H1 (cell line): ENCODE results near the gene POFUT2. TPM values are rescaled to one million over a fixed set of nuclear protein-coding genes. Genes with fewer than 3 reads are reported as not detected.

Experiments
- CTCF ChIA-PET: fragments of 300-600 bp; sonication (Branson Sonifier 250); formaldehyde crosslinking; loops from one replicate; lab custom pipeline; 2021; ENCODE audit not compliant: partially characterized antibody; lab: Charles Lee
- POLR2A ChIA-PET: fragments of 300-600 bp; sonication (Branson Sonifier 250); formaldehyde crosslinking; loops from one replicate; lab custom pipeline; 2021; ENCODE audit warnings: inconsistent platforms; ENCODE audit not compliant: partially characterized antibody; lab: Charles Lee
- DNase-seq, 2 experiments: peaks; one replicate each; pipeline versions ENCODE4 v3.0.0 to v3.0.0-alpha.2; 2010 to 2022; ENCODE audit warnings: low spot score in 2 of 2, low read depth in 1 of 2, mixed read lengths in 1 of 2
- FAIRE-seq: peaks from 2 replicates; lab custom pipeline; 2011; peaks lifted over from hg19 to GRCh38; lab: Jason Lieb, UNC
- H2AFZ ChIP-seq: 2 replicates; pipeline ENCODE4 v1.8.1; 2012; ENCODE audit warnings: low read length, inconsistent platforms
- H2AK5ac ChIP-seq: 2 replicates; pipeline ENCODE4 v1.6.1; 2013; ENCODE audit warnings: low read depth, low read length
- H2BK120ac ChIP-seq: replicated peaks from 2 replicates; pipeline ENCODE3; 2013; ENCODE audit warnings: low read depth, low read length, inconsistent platforms
- H2BK12ac ChIP-seq: 2 replicates; pipeline ENCODE4 v1.6.1; 2013; ENCODE audit warnings: low read depth, low read length
- H2BK15ac ChIP-seq: 2 replicates; pipeline ENCODE4 v1.6.1; 2013; ENCODE audit warnings: low read length
- H2BK20ac ChIP-seq: 2 replicates; pipeline ENCODE4 v1.6.1; 2013; ENCODE audit warnings: low read length
- H2BK5ac ChIP-seq: 2 replicates; pipeline ENCODE4 v1.6.1; 2013; ENCODE audit warnings: low read depth, low read length
- H3K14ac ChIP-seq: 2 replicates; pipeline ENCODE4 v1.6.1; 2013; ENCODE audit warnings: inconsistent platforms; ENCODE audit not compliant: insufficient read length
- H3K18ac ChIP-seq: 2 replicates; pipeline ENCODE4 v1.6.1; 2013; ENCODE audit warnings: low read length; ENCODE audit errors: extremely low read depth
- H3K23ac ChIP-seq: 2 replicates; pipeline ENCODE4 v1.6.1; 2013; ENCODE audit warnings: inconsistent platforms; ENCODE audit not compliant: insufficient read length
- H3K23me2 ChIP-seq: 2 replicates; pipeline ENCODE4 v1.6.1; 2013; ENCODE audit warnings: low read depth, low read length
- H3K27ac ChIP-seq: 2 replicates; pipeline ENCODE4 v1.6.1; 2011; ENCODE audit warnings: low read depth, low read length, inconsistent platforms
- H3K27me3 ChIP-seq, 4 experiments: replicated peaks in 1 of 4; 1 replicate in 1 of 4; 2 replicates in 3 of 4; pipeline versions ENCODE4 v1.6.1 to v1.8.1; 2011 to 2013; ENCODE audit warnings: low read length in 3 of 4, mild to moderate bottlenecking in 3 of 4, inconsistent platforms in 2 of 4, mixed read lengths in 2 of 4, moderate library complexity in 1 of 4; ENCODE audit not compliant: control insufficient read depth in 3 of 4, insufficient read depth in 3 of 4; ENCODE audit errors: extremely low read depth in 1 of 4
- H3K36me3 ChIP-seq, 4 experiments: 2 replicates each; pipeline versions ENCODE4 v1.6.1 to v1.8.1; 2011 to 2013; ENCODE audit warnings: mild to moderate bottlenecking in 4 of 4, low read length in 3 of 4, moderate library complexity in 2 of 4, control low read depth in 1 of 4, inconsistent platforms in 1 of 4; ENCODE audit not compliant: insufficient read depth in 4 of 4, control insufficient read depth in 2 of 4
- H3K4ac ChIP-seq: replicated peaks from 2 replicates; pipeline ENCODE3; 2013; ENCODE audit warnings: low read length, low read depth, mixed read lengths, inconsistent platforms; ENCODE audit not compliant: insufficient read length
- H3K4me1 ChIP-seq, 4 experiments: replicated peaks in 1 of 4; 1 replicate in 1 of 4; 2 replicates in 3 of 4; pipeline versions ENCODE4 v1.6.1 to v1.8.1; 2011 to 2013; ENCODE audit warnings: low read length in 3 of 4, inconsistent platforms in 2 of 4, mixed read lengths in 1 of 4; ENCODE audit not compliant: insufficient read depth in 4 of 4, control insufficient read depth in 3 of 4
- H3K4me2 ChIP-seq, 2 experiments: 2 replicates each; pipeline versions ENCODE4 v1.6.1 to v1.8.1; 2011 to 2013; ENCODE audit warnings: low read depth in 2 of 2, low read length in 2 of 2, control low read depth in 1 of 2, inconsistent platforms in 1 of 2, mild to moderate bottlenecking in 1 of 2; ENCODE audit not compliant: insufficient read depth in 1 of 2
- H3K4me3 ChIP-seq, 4 experiments: fragments of 200-600, 300-600 bp in 1 of 4; sonication (generic), shearing (Covaris generic), sonication (Bioruptor Twin) in 1 of 4; 2 replicates each; pipeline versions ENCODE4 v1.5.1 to v1.8.1; 2011 to 2016; ENCODE audit warnings: low read length in 4 of 4, low read depth in 3 of 4, control low read depth in 2 of 4, inconsistent platforms in 2 of 4, mild to moderate bottlenecking in 2 of 4, mixed read lengths in 1 of 4, moderate library complexity in 1 of 4; ENCODE audit not compliant: insufficient read depth in 2 of 4; ENCODE audit errors: extremely low read depth in 1 of 4
- H3K56ac ChIP-seq: replicated peaks from 2 replicates; pipeline ENCODE3; 2013; ENCODE audit warnings: low read depth, mild to moderate bottlenecking, mixed read lengths, low read length, inconsistent platforms; ENCODE audit not compliant: insufficient read length
- H3K79me1 ChIP-seq: 2 replicates; pipeline ENCODE4 v1.6.1; 2013; ENCODE audit warnings: low read depth, low read length, control low read depth
- H3K79me2 ChIP-seq, 2 experiments: 2 replicates each; pipeline versions ENCODE4 v1.6.1 to v1.8.1; 2012 to 2013; ENCODE audit warnings: low read length in 2 of 2, mild to moderate bottlenecking in 2 of 2, inconsistent platforms in 1 of 2; ENCODE audit not compliant: insufficient read depth in 2 of 2, control insufficient read depth in 1 of 2
- H3K9ac ChIP-seq, 4 experiments: replicated peaks in 1 of 4; 1 replicate in 1 of 4; 2 replicates in 3 of 4; pipeline versions ENCODE4 v1.6.1 to v1.8.1; 2011 to 2013; ENCODE audit warnings: low read depth in 3 of 4, low read length in 3 of 4, control low read depth in 2 of 4, mild to moderate bottlenecking in 2 of 4, moderate library complexity in 2 of 4, inconsistent platforms in 1 of 4; ENCODE audit errors: extremely low read depth in 1 of 4
- H3K9me3 ChIP-seq, 2 experiments: 2 replicates each; pipeline versions ENCODE4 v1.6.1 to v1.8.1; 2012 to 2013; ENCODE audit warnings: mild to moderate bottlenecking in 2 of 2, moderate library complexity in 2 of 2, control low read depth in 1 of 2, inconsistent platforms in 1 of 2, low read depth in 1 of 2, low read length in 1 of 2, mixed read lengths in 1 of 2; ENCODE audit not compliant: insufficient read depth in 2 of 2
- H4K20me1 ChIP-seq, 2 experiments: replicated peaks in 1 of 2; 2 replicates each; pipeline versions ENCODE3 to v1.8.1; 2011 to 2013; ENCODE audit warnings: inconsistent platforms in 2 of 2, low read length in 2 of 2, mild to moderate bottlenecking in 1 of 2; ENCODE audit not compliant: insufficient read depth in 2 of 2, control insufficient read depth in 1 of 2
- H4K5ac ChIP-seq: 2 replicates; pipeline ENCODE4 v1.6.1; 2013; ENCODE audit warnings: low read length, low read depth, mixed read lengths, inconsistent platforms; ENCODE audit not compliant: insufficient read length
- H4K8ac ChIP-seq: 2 replicates; pipeline ENCODE4 v1.8.0; 2013; ENCODE audit warnings: mild to moderate bottlenecking, moderate library complexity, low read length, inconsistent platforms; ENCODE audit not compliant: insufficient read depth; ENCODE audit errors: extremely low read depth
- H4K91ac ChIP-seq: replicated peaks from 2 replicates; pipeline ENCODE3; 2013; ENCODE audit warnings: low read length, mixed read lengths, inconsistent platforms; ENCODE audit not compliant: insufficient read length
- BACH1 ChIP-seq: IDR thresholded peaks from 2 replicates; pipeline ENCODE4 v1.6.1; 2012; ENCODE audit warnings: low read length, improper control_type of control experiment
- BRCA1 ChIP-seq: IDR thresholded peaks from 2 replicates; pipeline ENCODE4 v1.6.1; 2012; ENCODE audit warnings: low read depth, low read length, improper control_type of control experiment
- CBX8 ChIP-seq: fragments of 300-800, 300-1000 bp; sonication (generic); IDR thresholded peaks from 2 replicates; pipeline ENCODE4 v1.7.1; 2016; ENCODE audit warnings: low read depth, low read length, borderline replicate concordance
- CHD2 ChIP-seq: IDR thresholded peaks from 2 replicates; pipeline ENCODE4 v1.6.1; 2012; ENCODE audit warnings: low read length, improper control_type of control experiment
- GABPA ChIP-seq: IDR thresholded peaks from 2 replicates; pipeline ENCODE4 v1.6.1; 2011; ENCODE audit warnings: mild to moderate bottlenecking, low read length, moderate library complexity, borderline replicate concordance; ENCODE audit not compliant: insufficient read depth
- KDM4A ChIP-seq: IDR thresholded peaks from one replicate; pipeline ENCODE4 v1.7.1; 2012; ENCODE audit warnings: low read depth, mild to moderate bottlenecking, moderate library complexity, low read length, inconsistent platforms; ENCODE audit not compliant: severe bottlenecking
- POLR2A ChIP-seq, 2 experiments: IDR thresholded peaks; 1 replicate in 1 of 2; 2 replicates in 1 of 2; pipeline ENCODE4 v1.6.1; 2011; ENCODE audit warnings: low read depth in 2 of 2, low read length in 2 of 2, mild to moderate bottlenecking in 2 of 2; ENCODE audit errors: control extremely low read depth in 1 of 2
- SIN3A ChIP-seq, 2 experiments: IDR thresholded peaks in 1 of 2; conservative IDR thresholded peaks in 1 of 2; 2 replicates each; pipeline ENCODE4 v1.6.1; 2011 to 2012; ENCODE audit warnings: low read length in 2 of 2, improper control_type of control experiment in 1 of 2, low read depth in 1 of 2, mild to moderate bottlenecking in 1 of 2
- SP2 ChIP-seq: IDR thresholded peaks from 2 replicates; pipeline ENCODE4 v1.6.1; 2012; ENCODE audit warnings: mild to moderate bottlenecking, low read length, inconsistent platforms
- ZNF274 ChIP-seq: IDR thresholded peaks from 2 replicates; pipeline ENCODE4 v1.7.0; 2012; ENCODE audit warnings: low read length, borderline replicate concordance; ENCODE audit errors: extremely low read depth
- WGBS, 2 experiments: shearing (Covaris generic) in 1 of 2; methylation state at CpG; one replicate each; pipeline versions ENCODE4 v1.1.6 to v1.1.7; 2013 to 2015; ENCODE audit warnings: low lambda C conversion rate in 2 of 2, mixed read lengths in 2 of 2, inconsistent platforms in 1 of 2, low coverage in 1 of 2, missing lambda C conversion rate in 1 of 2; ENCODE audit not compliant: insufficient replicate concordance in 2 of 2, insufficient coverage in 1 of 2, insufficient read length in 1 of 2; ENCODE audit errors: extremely low coverage in 1 of 2, missing lambda C conversion rate in 1 of 2; 5-methylcytosine and 5-hydroxymethylcytosine counted together
- polyA plus RNA-seq, 7 experiments: library from polyadenylated mRNA; depleted of rRNA in 3 of 7; stranded (reverse) in 5 of 7; unstranded in 2 of 7; fragments of >200 nt in 5 of 7; fragments of 200-250 nt in 2 of 7; gene quantifications; 1 replicate in 5 of 7; 2 replicates in 1 of 7; 4 replicates in 1 of 7; pipeline versions ENCODE4 v1.2.1 to v1.2.3, GENCODE V29; 2011 to 2013; ENCODE audit warnings: missing spikeins in 2 of 7, mixed read lengths in 2 of 7
- total RNA-seq: library from RNA; stranded (reverse); fragmentation: NEBNext Ultra II Directional; extraction: Animal tissue kit (Norgen Biotek cat#: 25700); gene quantifications from 2 replicates; pipeline ENCODE4 v1.2.1, GENCODE V29; 2021
- TF ChIP-seq, protein P1 (sequence below): IDR thresholded peaks from 2 replicates; pipeline ENCODE4 v1.6.1; 2011; ENCODE audit warnings: low read depth, mild to moderate bottlenecking, low read length; ENCODE audit not compliant: insufficient read depth

Gene POFUT2
- total and polyA plus RNA-seq, 2 of the 8 experiments (the other 6 are each of a cell fraction or from before 2014, with no cell fraction given), result 13.7 to 32.1 TPM

DNA sequence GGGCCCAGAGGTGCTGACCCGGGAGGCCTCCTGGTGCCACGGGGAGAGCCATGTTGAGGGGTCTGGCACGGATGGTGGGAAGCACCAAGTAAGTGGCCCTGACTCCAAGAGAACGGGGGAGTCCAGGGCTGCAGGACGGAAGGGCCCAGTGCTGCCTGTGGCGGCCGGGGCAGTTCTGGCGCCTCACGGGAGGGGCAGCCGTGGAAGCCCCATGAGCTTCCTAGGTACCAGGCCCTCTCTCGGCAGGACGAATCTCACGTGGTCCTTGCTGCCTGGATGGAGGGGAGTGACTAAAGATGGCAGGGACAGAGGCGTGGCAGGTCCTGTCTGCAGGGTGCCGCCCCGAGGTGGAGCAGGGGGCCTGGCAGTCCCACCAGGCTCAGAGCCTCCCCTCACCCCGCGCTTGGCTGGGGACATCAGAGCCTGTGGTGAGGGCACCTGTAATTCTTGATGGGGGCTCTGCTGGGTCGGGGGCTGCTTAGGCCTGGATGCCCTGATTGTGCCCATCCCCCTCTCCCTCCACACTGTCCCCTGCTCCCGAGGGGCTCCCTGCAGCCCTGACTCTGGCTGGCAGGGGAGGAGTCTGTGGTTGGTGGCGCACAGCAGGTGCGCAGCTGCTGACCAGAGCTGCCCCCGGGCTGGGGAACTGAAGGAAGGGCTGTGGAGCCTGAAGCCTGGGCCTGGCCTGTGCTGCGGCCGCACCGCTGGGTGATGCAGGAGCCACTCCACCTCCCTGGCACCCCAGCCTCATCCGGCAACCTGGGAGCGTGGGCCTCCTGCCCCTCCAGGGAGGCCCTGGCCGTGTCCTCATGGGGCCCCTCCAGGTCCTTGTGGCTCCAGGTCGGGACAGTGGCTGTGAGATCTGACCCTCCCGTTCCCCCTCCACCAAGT is 31.4 kb downstream of the POFUT2 start:
- CTCF ChIA-PET, result interaction anchor here (1.0 to 5.9 kb wide), 5 partner anchors 11 to 116 kb away, joined by 3 to 37 read pairs (median 5); no protein-coding TSS in a partner anchor
- TF ChIP-seq BRCA1 (no peak), GABPA (no peak), CBX8 (no peak), CHD2 (no peak), BACH1 (no peak), POLR2A (IDR thresholded peaks at IDR 0.05; ENCODE audit: control extremely low read depth in 1 of 2, low read depth in 2 of 2, low read length in 2 of 2) (no peak), SP2 (no peak), ZNF274 (no peak), KDM4A (no peak), SIN3A (conservative IDR thresholded peaks at IDR 0.05 in 1 of 2, IDR thresholded peaks at IDR 0.05 in 1 of 2; ENCODE audit: low read depth in 1 of 2, low read length in 2 of 2) (no peak)
- TF ChIP-seq, protein P1, sequence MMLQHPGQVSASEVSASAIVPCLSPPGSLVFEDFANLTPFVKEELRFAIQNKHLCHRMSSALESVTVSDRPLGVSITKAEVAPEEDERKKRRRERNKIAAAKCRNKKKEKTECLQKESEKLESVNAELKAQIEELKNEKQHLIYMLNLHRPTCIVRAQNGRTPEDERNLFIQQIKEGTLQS, result no peak

More for the DNA sequence above, 31.4 kb downstream of the POFUT2 start:
- Histone ChIP-seq H2BK12ac (no peak overlapping the region), H3K9me3 (no peaks in the 10 kb centered on the region), H3K79me2 (no peaks in the 10 kb centered on the region), H2AFZ (no peak overlapping the region), H3K79me1 (no peaks in the 10 kb centered on the region; the same call in 1 of the 2 replicates), H3K4me2 (no peak overlapping the region), H3K56ac (no peak overlapping the region), H3K27me3 (no peaks in the 10 kb centered on the region), H3K23ac (no peak overlapping the region), H4K91ac (no peak overlapping the region), H4K5ac (no peak overlapping the region), H2BK20ac (no peak overlapping the region), H3K18ac (no peak overlapping the region), H3K4me3 (no peak overlapping the region), H3K36me3 (no peaks in the 10 kb centered on the region), H3K9ac (no peak overlapping the region), H4K8ac (peak overlapping the region; percentile 45; the same call in 1 of the 2 replicates), H3K27ac (no peak overlapping the region), H2AK5ac (no peak overlapping the region), H2BK15ac (no peak overlapping the region), H3K4ac (no peak overlapping the region), H4K20me1 (no peaks in the 10 kb centered on the region), H3K4me1 (peaks cover 0 to 5% (median 0%) of the 10 kb centered on the region in 4 experiments; a peak in 2 of 7 replicates), H3K14ac (no peak overlapping the region), H2BK120ac (no peak overlapping the region), H2BK5ac (no peak overlapping the region), H3K23me2 (no peaks in the 10 kb centered on the region)
- 92% methylated on average over 31 of the region's 31 CpGs; no CpG with 5 or more reads in 1 of the 2 experiments for WGBS, 2 experiments
- POLR2A ChIA-PET, result interaction anchor here (1.1 kb wide), 1 partner anchor 202 kb away, joined by 3 read pairs; no protein-coding TSS in a partner anchor
- FAIRE-seq, result no peak
- peak in 1 of 2 experiments; percentile 47 for DNase-seq
